NCI-H2196 treated with DMSO at 0.1 percent for 48 hours (cell line): ENCODE measurements around the gene UGGT1.
A peak's percentile ranks its signal among the peaks of the same experiment; 100 is the strongest.

Source experiments
- DNase-seq: peaks from one replicate; lab custom pipeline; 2025; ENCODE audit not compliant: unreplicated experiment; lab: John Stamatoyannopoulos, UW

The UGGT1 gene

DNA sequence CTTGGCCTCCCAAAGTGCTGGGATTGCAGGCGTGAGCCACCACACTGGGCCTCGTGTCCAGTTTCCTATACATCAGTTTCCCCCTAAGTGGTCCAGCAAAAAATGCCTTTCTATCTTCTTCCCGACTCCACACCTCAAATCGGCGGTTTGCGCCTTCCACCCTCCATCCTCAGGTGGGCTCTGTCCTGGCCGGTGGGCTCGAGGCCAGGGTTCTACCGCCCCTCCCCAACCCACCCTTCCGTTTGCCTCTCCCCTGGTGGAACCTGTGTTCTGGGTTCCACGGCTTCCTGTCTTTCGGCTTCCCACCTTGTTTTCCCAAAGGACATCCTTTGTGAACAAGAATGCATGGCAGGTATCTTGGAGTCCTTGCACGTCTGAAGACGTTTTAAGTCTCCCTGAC is 123.3 kb downstream of the UGGT1 start:
- no peak for DNase-seq

DNA sequence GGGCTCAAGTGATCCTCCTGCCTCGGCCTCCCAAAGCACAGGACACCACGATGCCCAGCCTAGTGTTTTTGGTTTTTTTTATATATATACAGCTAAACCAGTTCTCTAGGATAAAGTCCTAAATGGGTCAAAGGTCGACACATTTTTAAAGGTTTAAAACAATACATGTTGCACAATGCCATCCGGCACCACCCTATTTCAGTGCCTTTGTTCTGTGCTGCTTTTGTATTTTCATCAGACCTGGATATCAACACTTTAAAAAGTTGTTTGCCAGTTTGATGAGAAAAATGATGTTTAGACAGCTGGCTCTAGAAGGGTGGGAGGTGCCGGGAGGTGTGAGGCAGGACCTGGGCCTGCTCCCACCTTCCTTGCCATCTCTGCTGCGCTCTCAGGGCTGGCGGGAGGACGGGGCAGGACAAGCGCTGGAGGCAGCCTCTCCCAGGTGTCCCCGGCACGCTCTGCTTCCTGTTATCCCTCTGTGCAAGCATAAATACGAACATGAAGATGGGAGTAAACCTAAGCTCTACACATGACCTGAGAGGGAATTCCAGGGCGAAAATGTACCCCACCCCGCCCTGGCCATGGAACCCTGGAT is 124.0 kb downstream of the UGGT1 start:
- DNase-seq: no peak

DNA sequence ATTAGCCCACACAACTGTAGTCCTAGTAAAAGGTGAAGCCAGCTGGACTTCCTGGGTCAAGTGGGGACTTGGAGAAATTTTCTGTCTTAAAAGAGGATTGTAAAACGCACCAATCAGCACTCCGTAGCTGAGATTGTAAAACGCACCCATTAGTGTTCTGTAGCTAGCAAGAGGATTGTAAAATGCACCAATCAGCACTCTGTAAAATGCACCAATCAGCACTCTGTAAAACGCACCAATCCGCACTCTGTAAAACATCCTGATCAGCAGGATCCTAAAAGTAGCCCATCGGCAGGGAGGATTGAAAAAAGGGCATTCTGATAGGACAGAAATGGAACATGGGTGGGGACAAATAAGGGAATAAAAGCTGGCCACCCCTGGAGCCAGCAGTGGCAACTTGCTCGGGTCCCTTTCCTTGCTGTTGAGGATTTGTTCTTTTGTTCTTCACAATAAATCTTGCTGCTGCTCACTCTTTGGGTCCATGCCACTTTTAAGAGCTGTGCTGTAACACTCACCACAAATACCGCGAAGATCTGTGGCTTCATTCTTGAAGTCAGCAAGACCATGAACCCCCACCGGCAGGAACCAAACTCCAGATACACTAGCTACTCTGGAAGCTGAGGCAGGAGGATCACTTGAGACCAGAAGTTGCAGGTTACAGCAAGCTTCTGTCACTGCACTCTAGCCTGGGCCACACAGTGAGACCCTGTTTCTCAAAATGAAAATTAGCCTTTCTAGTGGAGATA is 125.1 kb downstream of the UGGT1 start:
- no peak for DNase-seq

DNA sequence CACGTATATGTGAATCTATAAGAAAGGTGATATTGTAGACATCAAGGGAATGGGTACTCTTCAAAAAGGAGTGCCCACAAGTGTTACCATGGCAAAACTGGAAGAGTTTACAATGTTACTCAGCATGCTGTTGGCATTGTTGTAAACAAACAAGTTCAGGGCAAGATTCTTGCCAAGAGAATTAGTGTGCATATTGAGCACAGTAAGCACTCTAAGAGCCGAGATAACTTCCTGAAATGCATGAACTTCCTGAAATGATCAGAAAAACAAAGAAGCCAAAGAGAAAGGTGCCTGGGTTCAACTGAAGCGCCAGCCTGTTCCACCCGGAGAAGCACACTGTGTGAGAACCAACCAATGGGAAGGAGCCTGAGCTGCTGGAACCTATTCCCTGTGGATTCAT is 126.7 kb downstream of the UGGT1 start:
- no peak for DNase-seq

DNA sequence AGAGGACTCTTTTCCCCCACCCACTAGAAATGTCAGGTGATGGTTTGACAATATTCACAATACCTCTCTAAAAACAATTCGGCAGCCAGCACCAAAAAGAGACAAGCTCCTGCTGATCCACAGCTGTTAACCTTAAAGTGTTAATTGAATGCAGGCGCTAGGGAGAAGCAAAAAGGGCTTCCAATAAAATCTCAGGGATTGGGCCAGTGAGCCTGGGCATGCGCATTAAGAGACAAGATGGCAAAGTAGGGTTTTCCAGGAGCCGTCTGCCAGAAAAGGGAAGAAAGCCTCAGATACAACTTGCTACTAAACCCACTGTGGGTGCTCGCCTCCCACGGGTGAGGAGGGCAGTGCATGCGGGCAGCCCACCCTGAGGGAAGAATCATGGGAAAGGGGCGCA is 128.9 kb downstream of the UGGT1 start:
- no peak for DNase-seq

DNA sequence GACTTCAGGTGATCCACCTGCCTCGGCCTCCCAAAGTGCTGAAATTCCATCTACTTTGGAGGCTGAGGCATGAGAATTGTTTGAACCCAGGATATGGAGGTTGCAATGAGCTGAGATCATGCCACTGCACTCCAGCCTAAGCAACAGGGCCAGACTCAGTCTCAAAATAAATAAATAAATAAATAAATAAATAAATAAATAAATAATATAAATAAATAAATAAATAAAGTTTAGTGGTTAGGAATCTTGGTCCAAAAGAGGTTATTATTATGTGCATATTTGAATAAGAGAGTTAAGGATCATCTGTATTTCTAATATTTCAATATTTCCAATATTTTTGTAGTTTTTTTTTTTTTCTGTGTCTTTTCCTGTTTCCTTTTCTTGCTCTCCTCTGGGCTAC is 136.9 kb downstream of the UGGT1 start:
- no peak for DNase-seq

DNA sequence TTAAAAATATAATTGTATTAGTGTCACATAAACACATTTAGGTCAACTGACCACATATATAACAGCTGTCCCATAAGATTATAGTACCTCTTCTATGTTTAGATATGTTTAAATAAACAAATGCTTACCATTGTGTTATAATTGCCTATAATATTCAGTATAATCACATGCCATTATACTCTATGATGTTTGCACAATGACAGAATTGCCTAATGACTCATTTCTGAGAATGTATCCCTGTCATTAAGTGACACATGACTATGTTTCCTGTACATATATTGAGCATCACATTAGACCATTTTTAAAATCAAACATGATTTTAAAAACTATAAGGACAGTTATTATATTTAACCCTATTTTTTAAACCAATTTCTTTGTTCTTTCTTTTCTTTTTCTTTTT is 137.9 kb downstream of the UGGT1 start:
- DNase-seq: no peak

DNA sequence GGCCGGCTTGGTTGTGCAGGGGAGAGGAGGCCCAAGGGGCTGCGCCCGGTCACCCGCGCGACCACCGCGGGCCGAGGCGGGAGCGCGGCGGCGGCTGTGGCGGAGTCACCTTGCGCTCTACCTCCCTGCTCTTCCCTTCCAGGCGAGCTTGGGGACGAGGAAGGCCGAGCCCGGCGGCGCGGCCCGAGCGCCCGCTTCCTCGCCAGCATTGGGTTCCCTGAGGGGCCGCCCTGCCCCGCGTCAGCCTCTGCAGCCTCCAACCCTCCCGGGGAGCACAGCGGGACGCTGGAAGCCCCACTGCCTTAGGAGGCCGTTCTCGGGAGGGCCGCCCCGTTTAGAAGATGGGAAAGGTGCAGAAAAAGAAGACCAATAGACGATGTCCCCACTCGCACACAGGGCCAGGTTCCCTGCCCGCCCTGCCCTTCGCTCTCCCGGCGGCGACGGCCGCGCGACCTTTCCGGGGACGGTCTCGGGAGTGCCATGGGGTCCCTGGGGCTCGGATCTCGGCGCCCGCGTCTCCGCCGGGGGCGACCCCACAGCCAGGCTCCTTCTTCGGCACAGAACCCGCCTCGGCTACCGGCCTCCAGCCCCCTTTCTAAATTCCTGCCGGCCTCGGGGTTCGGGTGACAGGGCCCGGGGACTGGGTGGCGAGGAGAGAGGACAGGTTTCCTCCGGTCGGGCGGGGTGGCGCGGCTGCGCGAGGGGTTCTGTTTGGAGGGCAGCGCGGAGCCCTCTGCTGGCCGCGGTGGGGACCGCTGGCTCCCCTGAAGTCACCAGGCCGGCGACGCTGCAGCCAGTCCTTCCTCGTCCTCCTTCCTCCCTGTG is 142.2 kb downstream of the UGGT1 start:
- peak; percentile 62 for DNase-seq

DNA sequence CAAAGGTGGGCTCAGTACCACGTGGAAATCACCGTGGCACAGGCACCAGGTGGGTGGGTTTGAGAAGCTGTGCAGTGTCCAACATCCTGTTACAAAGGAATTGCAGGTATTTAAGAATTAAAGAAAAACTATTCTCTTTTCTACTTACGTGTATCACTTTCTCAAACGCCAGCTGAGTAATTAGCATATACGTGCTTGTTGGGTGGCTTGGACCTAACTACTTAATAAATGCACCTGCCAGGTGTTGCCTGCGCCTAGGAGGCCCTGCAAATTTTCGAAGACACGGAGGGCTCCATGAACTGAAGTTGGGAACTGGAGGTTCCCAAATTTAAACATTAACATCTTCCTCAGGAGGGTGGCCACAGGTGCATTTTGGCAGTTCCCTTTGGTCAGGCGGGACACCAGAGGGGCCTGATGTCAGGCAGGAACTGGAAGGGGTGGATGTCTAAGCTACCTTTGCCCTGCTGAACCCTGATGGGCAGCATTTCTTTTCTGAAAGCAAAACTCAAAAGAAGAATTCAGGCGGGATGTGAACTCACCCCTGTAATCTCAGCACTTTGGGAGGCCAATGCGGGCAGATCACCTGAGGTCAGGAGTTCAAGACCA is 142.9 kb downstream of the UGGT1 start:
- DNase-seq: no peak

DNA sequence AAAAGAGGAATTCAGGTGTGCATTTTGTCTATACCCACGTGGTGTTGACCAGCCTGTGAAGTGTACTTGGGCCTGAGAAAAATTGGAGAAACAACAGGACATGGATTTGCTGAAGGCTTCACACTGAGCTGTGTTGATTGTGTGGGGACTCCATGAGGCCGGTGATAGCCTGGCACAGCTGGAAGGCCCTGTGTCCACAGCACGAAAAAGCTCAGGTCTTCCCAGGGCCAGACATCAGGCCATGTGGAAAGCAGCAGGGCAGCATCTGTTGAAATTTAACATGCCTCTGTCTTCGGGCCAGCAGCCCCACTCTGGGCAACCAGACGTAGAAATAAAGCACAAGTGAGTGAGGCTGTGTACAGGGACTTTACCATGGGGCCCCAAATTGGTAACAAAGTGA is 143.6 kb downstream of the UGGT1 start:
- no peak for DNase-seq

DNA sequence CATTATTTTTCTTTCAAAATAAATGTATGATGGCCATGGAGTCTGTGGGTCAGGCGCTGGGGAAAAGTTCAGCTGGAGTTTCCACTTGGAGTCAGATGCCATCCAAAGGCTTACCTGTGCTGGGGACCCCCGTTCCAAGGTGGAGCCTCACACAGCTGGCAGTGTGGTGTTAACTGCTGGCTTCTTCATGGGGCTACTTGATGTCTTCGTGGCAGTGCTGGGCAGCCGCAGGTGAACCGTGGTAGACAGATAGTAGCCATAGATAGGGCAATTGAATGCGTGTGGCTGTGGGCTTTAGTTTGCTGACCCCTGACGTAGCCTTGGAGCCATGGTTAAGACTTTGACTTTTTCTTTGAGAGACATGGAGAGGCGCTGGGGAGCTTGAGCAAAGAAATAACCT is 144.6 kb downstream of the UGGT1 start:
- DNase-seq: no peak

DNA sequence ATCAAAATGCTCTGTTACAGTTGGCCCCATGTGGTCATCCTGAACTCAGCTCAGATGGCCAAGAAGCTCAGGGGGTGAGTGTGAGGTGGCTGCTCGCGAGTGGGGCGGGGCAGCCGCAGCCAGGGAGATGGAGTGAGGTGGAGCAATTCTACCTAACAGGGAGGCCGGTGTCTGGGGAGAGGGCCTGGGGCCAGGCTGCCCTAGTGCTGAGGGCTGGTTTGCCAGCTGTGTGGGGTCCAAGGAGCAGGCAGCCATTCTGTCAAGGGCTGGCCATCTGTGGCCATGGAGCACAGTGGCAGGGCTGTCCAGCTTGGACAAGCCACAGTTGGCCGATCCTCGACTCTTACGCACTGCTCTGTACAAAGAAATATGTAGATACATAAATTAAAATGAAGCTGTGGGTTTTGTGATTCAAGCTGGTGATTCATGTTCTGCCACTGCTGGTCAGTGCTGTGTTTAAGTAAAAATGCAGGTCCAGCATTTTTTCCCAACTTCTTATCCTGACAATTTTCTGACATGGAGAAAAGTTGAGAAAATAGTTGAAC is 145.6 kb downstream of the UGGT1 start:
- DNase-seq: no peak

DNA sequence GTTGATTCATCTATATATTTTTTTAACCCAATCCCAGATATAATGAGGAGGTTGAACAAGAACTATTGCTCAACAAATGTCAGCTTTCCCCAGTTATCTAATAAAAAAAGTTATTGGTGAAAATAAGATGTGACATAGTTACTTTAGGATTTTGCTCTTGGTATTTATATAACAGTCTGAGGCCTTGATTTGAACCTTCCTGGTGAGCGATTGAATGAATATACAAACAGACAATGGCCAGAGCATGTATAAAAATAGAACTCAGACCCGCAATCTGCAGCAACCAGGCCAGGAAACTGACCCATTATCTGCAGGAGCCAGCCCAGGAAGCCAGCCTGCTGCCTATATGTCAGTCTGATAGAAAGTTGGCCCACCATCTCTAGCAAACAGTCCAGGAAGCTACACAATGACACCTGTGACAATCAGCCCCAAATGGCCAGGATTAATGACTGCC is 146.1 kb downstream of the UGGT1 start:
- no peak for DNase-seq

DNA sequence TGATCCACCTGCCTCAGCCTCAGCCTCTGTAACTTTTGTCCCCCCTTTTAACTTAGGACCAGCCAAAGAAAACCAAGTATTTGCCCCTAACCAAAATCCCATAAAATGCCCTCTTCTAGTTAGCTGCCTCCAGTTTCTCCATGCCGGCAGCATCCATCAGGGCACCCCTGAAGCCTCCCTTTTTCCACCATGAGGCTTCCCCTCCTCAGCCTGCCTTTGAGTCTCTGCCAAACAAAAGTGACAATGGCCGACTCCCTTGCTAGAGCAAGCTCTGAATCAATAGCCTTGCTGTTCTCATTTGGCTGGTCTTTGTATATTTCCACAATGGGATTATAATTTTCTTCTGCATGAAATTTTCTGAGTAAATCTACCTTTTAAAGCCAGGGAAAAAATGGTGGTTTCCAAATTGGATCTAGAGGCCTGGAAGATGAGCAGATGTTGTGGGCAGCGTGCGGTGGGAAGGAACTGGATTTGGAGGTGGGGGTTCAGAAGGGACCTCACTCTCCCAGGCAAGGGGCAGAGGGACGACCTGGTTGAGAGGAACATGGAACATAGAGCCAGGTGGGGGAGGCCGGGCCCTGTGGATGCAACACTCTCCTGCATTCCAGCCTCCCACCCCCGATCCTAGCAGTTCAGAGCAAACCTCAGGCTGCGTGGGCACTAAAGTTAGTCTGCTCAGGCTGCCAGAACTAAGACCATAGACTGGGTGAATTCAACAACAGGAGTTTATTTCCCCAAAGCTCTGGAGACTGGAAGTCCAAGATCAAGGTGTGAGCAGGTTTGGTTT is 147.1 kb downstream of the UGGT1 start:
- no peak for DNase-seq

DNA sequence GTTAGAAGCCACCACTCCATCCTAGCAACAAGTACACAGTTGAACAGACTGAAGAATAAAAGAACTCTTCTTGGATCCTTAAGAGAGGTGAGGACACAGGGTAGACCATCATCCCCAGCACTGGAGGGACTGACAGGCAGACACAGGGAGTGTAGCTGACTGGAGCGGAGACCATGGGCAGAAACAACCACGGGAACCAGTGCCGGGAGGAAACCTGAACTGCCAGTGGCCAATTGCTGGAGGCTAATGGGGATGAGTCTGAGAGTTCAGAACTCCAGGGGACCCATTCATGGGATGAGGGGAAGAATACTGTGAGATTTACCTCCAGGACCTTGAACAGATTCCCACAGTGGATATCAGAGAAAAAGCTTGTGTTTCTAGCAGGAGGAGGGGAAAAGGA is 150.9 kb downstream of the UGGT1 start:
- no peak for DNase-seq
